GM18526 (cell line): ENCODE measurements around the gene IDE.

Source experiments
- POLR2A ChIP-seq: IDR thresholded peaks from 3 replicates; pipeline ENCODE4 v1.6.1; 2011; ENCODE audit not compliant: insufficient read length; ENCODE audit errors: extremely low read depth

Gene IDE

DNA sequence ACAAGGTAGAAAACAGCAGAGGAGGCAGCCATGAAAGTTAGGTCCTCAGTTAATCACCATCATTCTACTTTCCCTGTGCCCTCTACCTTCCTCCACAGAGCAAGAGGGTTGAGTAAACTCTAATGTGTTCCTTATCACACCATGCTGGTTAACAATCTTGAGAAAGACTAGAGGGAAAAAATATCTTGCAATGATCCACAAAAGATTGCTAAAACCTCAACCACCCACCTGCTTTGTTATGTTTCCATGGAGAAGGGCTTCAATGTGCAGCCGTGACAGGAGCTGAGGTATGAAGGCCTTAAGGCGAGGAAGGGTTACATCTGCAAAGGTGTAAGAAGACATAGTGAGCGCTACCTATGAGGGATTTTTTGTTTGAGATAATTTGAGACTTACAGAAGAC lies 103.9 kb downstream of the IDE start:
- no peak for TF ChIP-seq POLR2A

DNA sequence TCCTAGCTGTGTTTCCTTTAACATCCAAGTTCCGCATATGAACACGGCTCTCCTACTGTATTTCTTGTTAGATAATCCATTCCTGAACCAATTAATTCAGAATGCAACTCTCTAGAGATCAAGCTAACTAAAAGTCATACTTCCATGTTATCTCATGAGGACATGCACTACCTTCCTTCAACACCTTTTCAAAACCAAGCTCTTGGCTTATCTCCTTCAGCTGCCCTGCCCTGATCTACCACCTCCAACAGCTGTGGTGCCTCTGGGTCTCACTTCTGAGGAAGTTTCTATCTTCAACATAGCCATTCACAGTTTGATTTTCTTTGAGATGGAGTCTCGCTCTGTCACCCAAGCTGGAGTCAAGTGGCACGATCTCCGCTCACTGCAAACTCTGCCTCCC lies 109.5 kb downstream of the IDE start:
- TF ChIP-seq POLR2A: no peak

DNA sequence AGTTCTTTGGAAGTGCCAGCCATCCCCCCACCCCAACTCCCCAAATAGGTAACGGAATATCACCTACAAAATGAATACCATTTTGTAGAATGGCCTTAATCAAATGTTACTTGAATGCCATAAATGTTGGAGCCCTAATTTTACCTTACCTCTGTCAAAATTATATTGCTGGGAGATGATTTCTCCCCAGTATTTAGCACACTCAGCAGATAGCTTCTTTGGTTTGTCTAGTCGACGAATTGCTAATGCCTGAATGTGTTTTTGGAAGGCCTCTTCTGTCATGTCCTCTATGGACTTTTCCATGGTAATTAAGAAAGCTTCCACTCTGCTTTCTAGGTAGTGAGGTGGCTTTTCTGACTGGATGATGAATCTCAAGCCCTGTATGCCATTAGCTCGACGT lies 110.3 kb downstream of the IDE start:
- no peak for TF ChIP-seq POLR2A

DNA sequence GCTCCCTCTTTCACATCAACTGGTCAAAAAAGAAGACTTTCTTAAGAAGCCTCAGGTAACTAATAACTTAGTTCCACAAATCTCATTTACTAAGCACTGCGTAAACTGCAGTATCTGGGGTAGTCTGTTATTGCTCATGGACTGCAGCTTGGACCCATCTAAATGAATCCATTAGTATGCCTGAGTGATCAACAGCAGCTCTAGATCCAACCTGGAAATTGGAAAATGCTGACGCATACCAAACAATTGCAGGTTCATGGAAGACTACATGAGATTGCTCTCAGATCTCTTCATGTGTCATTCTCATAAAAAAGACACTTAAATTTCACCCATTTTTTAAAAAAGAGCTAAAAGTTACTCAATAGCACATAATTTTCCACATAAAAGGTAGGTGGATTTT lies 121.6 kb downstream of the IDE start:
- TF ChIP-seq POLR2A: no peak

DNA sequence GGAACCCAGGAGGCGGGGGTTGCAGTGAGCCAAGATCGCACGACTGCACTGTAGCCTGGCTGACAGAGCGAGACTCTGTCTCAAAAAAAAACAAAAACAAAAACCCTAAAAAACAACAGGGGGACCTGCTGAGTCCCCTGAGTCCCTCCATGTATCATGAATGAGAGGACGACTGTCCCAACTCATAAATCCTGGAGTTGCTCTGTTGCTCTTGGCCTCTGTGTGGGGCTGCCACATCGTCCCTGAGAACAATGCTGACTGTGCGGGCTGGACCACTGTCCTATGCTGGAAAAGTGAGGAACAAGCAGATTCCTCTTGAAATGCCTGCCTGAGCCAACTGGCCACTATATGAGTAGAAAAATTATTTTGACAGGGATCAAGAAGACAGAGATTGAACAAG lies 122.5 kb downstream of the IDE start:
- no peak for TF ChIP-seq POLR2A

DNA sequence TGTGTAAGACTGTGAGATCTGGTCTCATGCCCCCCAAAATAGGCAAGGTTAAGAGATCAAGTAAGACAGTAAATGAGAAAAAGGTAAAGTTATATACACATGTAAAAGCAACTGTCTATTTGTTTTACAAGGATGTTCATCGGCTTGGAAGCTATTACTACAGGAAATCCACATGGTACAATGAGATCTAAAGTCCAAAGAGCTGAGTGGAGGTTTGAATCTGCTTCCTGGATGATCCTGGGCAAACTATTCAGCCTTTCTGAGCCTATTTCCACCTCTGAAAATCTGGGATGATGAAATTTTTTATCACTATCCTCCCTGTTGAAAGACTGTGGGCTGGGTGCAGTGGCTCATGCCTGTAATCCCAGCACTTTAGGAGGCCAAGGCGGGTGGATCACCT lies 123.0 kb downstream of the IDE start:
- no peak for TF ChIP-seq POLR2A

DNA sequence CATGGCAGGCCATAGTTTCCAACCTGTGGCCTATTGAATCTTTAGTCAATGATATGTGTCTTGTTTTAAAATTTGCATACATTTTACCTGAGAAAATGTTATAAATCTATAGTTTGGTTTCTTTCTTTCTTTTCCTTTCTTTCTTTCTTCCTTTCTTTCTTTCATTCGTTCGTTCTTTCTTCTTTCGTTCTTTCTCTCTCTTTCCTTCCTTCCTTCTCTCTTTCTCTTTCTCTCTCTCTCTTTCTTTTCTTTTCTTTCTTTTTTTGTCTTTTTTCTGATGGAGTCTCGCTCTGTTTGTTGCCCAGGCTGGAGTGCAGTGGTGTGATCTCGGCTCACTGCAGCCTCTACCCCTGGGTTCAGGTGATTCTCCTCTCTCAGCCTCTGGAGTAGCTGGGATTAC lies 133.3 kb downstream of the IDE start:
- TF ChIP-seq POLR2A: no peak

DNA sequence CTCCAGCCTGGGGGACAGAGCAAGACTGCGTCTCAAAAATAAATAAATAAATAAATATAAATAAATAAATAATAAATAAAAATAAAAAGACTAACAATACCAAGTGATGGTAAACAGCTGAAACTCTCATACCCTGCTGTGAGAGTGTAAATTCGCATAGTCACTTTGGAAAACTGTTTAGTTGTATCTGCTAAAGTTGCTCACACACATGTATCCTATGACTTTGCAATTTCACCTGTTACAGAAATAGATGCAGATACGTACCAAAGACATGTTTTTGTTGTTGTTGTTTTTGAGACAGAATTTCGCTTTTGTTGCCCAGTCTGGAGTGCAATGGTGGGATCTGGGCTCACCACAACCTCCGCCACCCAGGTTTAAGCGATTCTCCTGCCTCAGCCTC lies 135.7 kb downstream of the IDE start:
- no peak for TF ChIP-seq POLR2A

DNA sequence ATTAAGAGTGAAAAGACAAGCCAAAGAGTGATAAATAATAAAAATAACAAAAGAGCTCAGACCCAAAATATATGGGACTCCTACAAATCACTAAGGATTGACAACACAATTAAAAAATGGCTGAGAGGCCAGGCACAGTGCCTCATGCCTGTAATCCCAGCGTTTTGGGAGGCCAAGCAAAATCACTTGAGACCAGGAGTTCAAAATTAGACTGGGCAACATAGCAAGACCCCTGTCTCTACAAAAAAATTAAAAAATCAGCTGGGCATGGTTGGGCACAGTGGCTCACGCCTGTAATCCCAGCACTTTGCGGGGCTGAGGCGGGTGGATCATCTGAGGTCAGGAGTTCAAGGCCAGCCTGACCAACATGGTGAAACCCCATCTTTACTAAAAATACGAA lies 137.3 kb downstream of the IDE start:
- TF ChIP-seq POLR2A: no peak

DNA sequence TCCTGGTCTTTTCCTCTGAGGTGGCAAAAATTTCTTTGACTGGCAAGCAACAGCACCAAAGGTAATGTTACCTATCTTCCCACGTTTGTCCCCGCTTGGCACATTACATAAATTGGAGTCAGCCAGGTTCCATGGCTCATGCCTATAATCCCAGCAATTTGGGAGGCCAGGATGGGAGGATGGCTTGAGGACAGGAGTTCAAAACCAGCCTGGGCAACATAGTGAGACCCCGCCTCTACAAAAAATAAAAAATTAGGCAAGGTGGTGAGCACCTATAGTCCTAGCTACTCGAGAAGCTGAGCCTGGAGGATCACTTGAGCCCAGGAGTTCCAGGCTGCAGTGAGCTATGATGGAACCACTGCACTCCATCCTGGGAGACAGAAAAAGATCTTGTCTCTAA lies 139.5 kb downstream of the IDE start:
- no peak for TF ChIP-seq POLR2A

DNA sequence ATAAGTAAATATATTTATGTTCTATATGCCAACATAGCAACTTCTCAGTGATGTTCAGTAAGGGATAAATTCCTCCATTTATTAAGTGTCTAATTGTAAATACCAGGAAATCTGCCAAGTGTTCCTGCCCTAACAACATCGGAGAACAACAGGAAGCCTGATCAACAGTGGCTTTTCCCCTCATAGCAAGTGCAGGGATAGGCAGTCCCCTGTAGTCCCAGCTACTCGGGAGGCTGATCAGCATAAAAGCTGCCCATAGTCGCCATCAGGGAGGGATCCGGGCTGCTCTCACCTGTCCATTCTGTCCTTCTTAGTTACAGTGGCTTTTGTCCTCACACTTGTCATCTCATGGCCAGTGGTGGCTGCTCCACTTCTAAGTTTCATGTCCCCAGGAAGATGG lies 141.3 kb downstream of the IDE start:
- no peak for TF ChIP-seq POLR2A

DNA sequence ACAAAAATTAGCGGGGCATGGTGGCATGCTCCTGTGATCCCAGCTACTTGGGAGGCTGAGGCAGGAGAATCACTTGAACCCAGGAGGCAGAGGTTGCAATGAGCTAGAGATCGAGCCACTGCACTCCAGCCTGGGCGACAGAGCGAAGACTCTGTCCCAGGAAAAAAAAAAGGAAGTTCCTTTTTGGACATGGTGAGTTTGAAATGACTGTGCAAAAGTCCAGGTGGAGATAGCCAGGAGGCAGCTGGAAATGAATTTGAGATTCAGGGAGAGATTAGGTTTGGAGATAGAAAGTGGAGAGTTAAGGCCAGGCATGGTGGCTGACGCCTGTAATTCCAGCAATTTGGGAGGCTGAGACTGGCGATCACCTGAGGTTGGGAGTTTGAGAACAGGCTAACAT lies 143.8 kb downstream of the IDE start:
- TF ChIP-seq POLR2A: no peak

DNA sequence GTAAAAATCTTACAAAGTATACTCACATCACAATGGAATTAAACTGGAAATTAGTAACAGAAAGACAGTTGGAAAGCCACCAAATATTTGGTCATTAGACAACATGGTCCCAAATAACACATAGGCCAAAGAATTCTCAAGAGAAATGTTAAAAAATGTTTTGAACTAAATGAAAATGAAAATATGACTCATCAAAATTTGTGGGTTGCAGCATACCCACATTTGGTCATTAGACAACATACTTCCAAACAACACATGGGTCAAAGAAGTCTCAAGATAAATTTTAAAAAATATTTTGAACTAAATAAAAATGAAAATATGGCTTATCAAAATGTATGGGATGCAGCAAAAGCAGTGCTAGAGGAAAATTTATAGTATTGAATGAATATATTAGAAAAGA lies 152.3 kb downstream of the IDE start:
- no peak for TF ChIP-seq POLR2A

DNA sequence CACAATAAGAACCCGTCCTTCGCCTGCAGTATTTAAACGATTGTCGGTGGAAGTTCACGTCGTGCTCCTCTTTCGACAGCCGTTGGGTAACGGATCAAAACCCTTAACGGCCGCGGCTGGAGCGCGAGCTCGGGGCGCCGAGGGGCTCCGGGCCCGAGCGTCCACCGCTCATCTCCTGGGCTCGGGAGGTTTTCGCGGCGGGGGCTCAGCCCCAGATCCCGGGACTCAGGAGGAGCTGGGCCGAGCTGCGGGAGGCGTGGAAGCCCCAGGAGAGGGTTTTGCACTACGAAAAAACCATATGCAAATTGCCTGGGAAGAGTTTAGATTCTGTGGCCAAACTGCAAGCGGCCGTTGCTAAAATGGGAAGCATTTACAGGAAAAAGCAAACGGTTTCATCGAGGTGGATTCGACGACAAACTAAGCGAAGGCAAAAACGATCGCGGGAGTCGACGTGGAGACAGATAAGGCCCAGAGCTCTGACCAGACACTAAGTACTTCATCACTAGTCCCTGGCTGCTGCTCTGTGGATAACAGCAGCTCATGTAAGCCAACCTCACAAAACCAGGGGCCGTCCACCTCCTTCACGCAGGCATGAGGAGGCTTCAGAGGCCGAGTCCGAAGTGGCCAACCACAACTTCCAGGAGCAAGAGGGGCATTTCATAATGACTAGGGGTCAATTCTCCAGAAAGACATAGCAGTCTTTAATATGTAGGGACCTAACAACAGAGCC lies 153.2 kb downstream of the IDE start:
- no peak for TF ChIP-seq POLR2A

DNA sequence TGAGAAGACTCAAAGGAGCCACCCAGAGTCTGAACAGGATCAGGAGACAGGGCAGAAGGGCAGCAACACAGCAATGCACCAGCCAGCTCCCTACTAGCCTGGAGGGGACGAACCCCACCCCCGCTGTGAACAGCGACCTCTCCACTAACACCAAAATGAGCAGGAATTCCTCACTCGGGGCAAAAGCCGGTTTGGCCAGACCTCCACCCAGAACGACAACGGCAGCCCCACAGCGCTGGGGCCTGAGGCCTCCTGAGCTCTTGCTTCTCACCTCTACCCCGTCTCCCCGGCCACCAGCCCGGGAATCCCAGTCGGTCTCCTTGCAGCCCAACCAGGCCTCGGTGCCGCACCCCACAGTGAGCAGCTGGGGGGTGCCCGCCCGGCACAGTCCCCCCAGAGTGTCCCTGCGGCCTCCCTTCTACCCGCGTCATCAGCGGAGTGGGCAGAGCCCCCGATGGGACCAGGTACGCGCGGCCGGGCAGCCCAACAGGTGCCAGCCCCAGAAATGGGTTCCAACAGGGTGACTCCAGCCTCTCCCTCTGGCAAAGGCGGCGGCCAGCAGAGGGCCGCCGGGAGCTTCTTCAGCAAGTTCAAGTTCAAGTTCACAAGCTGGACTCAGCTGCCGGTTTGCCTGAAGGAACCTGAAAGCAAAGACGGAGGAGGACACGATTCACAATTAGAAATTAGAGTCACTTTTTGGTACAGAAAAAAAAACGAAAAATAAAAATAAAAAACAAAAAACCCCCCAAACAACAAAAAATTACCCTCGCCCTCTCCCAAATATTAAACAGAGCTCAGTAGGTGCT lies 153.9 kb downstream of the IDE start:
- TF ChIP-seq POLR2A: no peak

DNA sequence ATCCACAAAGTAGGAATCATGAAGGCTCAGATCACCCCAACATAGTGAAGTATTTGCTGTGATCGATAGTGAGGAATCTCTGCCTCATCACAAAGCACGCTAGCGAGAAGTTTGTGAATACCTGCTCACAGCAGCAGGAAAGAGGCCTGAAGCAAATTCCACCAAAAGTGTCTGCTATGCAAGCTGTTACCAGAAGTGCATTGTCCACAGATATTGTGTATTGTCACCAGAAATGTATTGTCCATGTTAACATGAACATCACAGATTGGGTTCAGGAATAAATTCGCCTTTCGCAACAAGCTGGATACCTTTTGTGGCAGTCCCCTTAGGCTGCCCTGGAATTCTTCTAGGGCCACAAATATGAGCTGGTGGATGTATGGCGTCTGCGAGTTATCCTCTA lies 155.0 kb downstream of the IDE start:
- no peak for TF ChIP-seq POLR2A

DNA sequence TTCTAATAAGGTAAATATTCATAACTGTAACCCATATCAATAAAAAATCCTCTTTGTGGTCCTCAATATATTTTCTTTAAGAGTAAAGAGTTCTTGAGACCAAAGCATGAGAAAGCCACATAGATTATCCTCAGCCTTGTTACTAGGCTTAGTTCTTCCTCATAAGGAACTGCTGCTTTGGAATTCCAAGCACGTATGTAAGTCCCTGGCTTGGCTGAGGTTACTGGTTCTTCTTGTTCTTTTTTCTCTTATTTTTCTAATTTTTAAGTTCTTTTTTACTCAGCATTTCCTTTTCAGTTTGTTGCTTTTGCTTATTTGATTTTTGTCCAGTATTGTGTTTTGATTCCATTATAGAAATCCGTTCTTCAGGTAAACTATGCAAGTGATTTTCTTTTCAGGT lies 155.7 kb downstream of the IDE start:
- TF ChIP-seq POLR2A: no peak
